NCI-H1417 (cell line): ENCODE results near the gene NELL2.
A peak's percentile ranks its signal among the peaks of the same experiment; 100 is the strongest.

ENCODE experiments used
- DNase-seq, 3 experiments: peaks; one replicate each; lab custom pipeline; 2025; lab: John Stamatoyannopoulos, UW

Gene NELL2

GRCh38 chr12:44465139-44465538 lies 411.0 kb downstream of the NELL2 start:
- peak in 1 of 3 experiments; percentile 34 for DNase-seq

GRCh38 chr12:44464180-44464579 lies 411.9 kb downstream of the NELL2 start:
- DNase-seq: no peak

GRCh38 chr12:44462729-44463128 lies 413.4 kb downstream of the NELL2 start:
- no peak for DNase-seq

GRCh38 chr12:44460261-44460660 lies 415.9 kb downstream of the NELL2 start:
- no peak for DNase-seq

- DNase-seq: peak in 2 of 3 experiments; percentile 46 to 99
Observed at GRCh38 chr12:44459569-44459968, 416.5 kb downstream of the NELL2 start.
